AG09309 (cell line): ENCODE data around the gene PNP.

ENCODE experiments used
- DNase-seq: peaks from one replicate; pipeline ENCODE4 v3.0.0-alpha.2; 2010; ENCODE audit warnings: low read depth
- H3K4me3 ChIP-seq: 2 replicates; pipeline ENCODE4 v1.5.1; 2011; ENCODE audit warnings: mild to moderate bottlenecking, low read depth, low read length, moderate library complexity; ENCODE audit not compliant: control insufficient read depth
- TF ChIP-seq, protein P1 (sequence below): IDR thresholded peaks from 2 replicates; pipeline ENCODE4 v1.5.1; 2011; ENCODE audit warnings: mild to moderate bottlenecking, low read depth, low read length, inconsistent platforms; ENCODE audit not compliant: insufficient read depth, control insufficient read depth; ENCODE audit errors: missing control alignments

The PNP gene

DNA sequence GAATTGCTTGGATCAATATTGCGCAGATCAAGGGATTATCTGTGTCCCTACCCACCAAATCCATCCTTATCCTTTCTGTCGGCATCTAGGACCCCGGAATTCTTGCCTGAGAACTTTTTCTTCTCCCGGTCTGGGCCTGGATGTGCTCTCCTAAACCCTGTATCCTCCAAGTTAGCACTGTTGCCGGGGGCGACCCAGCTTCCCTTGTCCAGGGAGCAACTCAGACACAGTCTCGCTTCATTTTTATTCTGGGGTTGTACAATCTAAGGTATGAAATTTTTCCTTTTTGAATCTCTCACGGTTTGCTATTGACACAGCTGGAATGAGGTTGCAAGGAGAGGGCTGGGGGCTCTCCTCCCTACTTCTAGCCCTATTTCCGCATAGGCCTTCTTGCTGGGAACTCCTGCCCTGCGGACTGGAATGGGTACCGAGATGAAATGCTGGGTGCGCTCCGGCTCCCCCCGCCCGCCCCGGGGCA is 403 bp upstream of the PNP start:
- H3K4me3 ChIP-seq = peak overlapping the region; percentile 92
- DNase-seq = no peak
- TF ChIP-seq, protein P1, sequence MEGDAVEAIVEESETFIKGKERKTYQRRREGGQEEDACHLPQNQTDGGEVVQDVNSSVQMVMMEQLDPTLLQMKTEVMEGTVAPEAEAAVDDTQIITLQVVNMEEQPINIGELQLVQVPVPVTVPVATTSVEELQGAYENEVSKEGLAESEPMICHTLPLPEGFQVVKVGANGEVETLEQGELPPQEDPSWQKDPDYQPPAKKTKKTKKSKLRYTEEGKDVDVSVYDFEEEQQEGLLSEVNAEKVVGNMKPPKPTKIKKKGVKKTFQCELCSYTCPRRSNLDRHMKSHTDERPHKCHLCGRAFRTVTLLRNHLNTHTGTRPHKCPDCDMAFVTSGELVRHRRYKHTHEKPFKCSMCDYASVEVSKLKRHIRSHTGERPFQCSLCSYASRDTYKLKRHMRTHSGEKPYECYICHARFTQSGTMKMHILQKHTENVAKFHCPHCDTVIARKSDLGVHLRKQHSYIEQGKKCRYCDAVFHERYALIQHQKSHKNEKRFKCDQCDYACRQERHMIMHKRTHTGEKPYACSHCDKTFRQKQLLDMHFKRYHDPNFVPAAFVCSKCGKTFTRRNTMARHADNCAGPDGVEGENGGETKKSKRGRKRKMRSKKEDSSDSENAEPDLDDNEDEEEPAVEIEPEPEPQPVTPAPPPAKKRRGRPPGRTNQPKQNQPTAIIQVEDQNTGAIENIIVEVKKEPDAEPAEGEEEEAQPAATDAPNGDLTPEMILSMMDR = no peak

DNA sequence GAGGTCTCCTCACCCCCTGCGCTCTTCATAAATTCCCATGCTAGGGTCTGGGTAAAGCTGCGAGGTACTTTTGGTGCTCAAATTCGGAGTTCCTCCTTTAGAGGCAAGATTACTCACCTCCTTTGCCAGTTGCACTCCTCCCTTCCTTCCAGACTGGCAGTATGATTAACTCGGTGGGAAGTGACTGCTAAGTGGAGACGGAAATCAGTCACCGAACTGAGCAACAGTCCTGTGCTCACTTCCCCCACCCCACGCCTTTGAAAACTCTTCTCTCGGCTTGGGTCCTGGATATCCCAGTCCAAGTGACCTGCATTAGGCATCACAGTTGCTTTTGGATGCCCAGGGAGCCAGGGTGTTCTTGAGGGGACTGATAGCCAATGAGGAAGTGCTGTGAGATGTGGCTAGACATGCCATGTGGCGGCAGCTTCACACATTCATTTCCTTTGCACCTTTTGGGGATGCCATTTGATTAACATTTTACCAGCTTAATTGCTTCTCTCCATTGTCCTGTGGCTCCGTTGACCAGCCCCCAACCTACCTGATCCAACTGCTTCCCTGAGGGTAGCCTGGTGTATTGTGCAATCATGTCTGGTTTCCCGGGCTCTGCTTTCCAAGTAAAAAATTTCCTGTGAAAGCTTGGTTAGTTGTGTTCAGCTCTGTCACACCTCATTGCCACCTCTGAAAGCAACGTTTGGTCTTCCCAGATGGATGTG is 840 bp downstream of the PNP start:
- no peak for DNase-seq
- TF ChIP-seq, protein P1 = no peak
- H3K4me3 ChIP-seq = peak overlapping the region; percentile 92

DNA sequence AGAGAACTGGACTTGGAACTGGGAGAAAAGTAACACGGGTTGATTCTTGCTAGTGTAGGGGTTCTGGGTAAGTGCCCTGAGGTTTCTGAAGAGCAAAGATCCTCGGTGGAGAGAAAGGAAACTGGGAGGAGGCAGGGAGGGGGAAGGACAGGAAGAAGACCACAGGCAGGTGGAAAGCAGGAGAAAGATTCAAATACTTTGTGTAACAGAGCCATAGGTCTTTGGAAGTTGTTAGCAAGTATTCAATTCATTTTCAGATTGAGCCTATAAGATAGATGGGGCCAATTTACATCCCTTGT is 1.3 kb downstream of the PNP start:
- TF ChIP-seq, protein P1 = no peak
- H3K4me3 ChIP-seq = peak overlapping the region; percentile 92
- no peak for DNase-seq

DNA sequence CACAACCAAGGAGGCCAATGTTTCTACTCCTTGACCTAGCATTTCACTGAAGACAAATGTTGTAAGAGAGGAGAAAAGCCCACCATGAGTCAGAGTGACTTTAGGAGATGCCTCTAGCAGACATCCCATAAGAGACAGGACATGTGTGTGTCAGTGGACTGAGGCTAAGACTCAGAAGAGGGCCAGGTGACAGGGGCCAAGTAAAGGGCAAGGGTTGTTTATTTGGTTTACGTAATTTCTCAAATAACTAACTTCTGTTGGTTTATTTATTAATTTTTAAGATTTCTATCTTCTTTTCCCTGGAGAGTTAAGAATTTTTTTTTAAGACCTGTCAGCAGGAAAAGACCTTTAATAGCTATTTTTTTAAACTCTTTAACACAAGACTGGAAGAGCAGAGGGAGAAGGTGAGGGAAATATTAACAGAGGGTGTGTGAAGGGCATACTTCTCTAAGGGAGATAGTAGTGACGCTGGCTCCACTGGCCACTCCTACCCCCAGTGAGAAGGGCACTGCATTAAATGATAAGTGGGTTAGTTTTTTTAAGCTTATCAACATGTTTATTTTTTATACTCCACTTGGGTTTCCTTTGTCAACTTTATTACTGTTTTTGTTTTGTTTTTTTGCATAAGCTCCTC is 3.4 kb downstream of the PNP start:
- TF ChIP-seq, protein P1 = no peak
- DNase-seq = no peak
- H3K4me3 ChIP-seq = no peak overlapping the region

DNA sequence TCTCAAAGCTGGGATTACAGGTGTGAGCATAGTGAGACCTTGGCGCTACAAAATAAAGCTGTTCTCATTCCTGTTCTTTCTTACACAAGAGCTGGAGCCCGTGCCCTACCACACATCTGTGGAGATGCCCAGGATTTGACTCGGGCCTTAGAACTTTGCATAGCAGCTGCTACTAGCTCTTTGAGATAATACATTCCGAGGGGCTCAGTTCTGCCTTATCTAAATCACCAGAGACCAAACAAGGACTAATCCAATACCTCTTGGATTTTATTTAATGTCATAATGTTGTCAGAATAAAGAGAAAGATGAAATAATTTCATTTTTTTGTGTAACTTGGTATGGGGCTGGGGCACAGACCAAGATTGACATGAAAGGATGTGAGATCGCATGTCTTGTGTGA is 7.6 kb downstream of the PNP start:
- no peak for DNase-seq
- no peak overlapping the region for H3K4me3 ChIP-seq
- TF ChIP-seq, protein P1 = no peak

DNA sequence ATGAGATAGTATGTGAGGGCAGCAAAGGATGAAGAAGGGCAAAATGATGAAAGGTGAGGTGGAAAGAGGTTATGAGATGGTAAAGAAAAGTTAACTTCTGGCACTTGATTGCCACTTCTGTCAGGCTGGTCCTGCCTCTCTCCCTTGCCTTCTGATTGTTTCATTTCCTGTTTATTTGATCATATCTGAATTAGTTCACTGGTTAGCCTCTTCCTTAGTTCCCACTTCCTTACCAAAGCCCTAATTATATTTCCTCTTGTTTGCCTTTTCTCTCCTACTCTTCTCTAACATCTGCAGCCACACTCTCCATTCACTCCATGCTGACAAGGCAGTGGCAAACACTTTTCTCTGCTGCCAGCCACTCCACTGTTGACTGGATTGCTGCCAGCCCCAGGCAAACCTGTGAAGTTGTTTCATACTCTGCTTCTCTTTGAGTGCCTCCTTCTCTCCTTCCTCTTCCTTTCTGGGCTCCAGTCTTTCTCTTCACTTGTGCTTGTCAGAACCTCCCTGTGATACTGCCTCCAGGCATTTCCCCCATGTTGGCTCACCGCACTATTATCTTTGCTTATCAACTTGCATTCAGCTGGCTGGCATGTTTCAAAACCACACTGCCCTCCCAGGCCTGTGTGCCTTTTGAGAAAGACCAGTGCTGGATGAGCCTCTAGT is 8.1 kb downstream of the PNP start:
- TF ChIP-seq, protein P1 = no peak
- DNase-seq = no peak
- no peak overlapping the region for H3K4me3 ChIP-seq
